HG03064 (cell line): ENCODE data around the gene HSPA12B.

ENCODE experiments used
- ATAC-seq: cut with Tn5 transposase; IDR thresholded peaks from one replicate; pipeline ENCODE4 v1.9.1; 2021; ENCODE audit warnings: low read depth; ENCODE audit not compliant: unreplicated experiment

HSPA12B gene

DNA sequence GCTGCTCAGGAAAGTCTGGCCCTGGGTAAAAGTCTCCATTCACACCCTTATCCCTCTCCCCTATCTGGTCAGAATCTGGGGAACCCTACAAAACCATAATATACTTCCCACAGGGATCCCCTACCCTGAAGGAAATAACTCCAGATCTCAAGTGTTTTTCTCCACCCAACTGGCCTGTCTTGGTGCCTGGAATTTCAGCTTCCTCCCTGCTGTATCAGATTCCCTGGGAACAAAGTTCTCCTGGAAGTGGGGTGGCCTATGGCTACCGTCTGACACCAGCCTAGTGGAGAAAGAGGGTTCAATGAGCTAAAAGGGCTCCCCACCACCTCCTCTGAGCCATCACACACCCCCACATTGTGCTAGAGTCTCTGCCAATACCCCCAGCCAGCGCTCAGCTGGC lies 15.0 kb downstream of the HSPA12B start:
- ATAC-seq: no peak

DNA sequence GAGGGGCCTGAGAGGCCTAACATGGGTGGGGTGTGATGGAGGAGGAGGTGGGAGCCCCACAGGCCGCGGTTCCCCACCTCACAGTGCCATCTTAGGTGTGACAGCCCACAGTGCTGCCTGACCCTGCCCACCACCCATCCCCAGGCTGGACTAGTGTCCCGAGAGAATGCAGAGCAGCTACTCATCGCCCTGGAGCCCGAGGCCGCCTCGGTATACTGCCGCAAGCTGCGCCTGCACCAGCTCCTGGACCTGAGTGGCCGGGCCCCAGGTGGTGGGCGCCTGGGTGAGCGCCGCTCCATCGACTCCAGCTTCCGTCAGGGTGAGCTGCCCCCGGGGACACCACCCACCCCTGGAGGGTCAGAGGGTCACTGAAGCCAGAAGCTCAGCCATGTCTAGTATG lies 15.6 kb downstream of the HSPA12B start:
- ATAC-seq: no peak

DNA sequence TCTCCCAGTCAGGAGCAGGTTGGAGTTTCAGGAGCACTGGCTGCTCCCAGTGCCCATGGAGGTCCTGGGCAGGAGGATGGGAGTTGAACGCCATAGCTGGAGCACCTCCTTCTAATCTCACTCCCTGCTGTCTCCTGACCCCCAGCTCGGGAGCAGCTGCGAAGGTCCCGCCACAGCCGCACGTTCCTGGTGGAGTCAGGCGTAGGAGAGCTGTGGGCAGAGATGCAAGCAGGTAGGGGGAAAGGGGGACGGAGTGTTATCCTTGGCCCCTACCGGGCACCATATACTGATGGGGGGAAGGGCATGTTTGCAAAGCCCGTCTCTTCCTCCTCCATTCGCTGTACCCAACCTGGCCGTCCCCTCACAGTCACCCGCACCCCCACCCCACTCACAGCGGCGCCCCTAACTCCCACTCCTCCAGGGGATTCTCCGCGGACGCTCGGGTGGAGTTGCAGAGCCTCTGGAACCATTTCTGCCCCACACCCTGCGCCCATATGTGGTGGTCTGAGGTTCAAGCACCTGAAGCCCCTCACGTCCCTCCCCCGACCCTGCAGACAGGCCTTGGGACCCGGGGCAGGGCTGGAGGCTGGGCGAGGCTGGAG lies 16.7 kb downstream of the HSPA12B start:
- no peak for ATAC-seq

DNA sequence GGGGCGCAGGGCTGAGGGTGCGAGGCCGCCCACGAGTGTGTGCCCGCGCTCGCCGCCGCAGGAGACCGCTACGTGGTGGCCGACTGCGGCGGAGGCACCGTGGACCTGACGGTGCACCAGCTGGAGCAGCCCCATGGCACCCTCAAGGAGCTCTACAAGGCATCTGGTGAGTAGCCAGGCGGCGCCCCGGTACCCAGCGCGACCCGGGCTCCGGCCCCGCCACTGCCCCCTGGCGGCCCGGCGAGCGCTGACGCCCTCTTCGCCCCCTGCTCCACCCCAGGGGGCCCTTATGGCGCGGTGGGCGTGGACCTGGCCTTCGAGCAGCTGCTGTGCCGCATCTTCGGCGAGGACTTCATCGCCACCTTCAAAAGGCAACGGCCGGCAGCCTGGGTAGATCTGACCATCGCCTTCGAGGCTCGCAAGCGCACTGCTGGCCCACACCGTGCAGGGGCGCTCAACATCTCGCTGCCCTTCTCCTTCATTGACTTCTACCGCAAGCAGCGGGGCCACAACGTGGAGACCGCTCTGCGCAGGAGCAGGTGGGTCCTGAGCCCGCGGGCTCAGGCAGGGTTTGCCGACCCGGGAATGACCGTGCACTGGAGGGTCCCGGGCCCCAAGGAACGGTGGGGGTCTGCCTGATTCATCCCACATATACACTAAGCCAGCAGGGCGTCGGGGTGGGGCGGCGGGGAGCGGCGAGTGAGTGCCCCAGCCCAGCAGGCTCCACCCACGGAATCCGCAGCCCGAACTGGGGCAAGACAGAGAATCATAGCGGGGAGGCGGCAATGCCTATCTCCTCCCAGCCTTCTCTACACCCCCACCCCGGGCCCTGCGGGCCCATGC lies 17.4 kb downstream of the HSPA12B start:
- ATAC-seq: no peak

DNA sequence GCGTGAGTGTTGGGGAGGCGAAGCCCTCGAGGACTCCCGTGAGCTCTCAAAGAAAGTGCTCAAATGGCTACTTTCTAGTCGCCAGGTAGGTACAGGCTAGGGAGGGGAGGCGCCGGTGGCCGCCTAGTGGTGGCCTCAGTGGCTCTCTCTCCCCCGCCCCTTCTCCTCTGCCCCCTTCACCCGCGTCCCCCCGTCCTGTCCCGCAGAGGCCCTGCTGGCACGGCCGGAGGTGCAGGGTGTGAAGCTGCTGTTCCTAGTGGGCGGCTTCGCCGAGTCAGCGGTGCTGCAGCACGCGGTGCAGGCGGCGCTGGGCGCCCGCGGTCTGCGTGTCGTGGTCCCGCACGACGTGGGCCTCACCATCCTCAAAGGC lies 18.8 kb downstream of the HSPA12B start:
- no peak for ATAC-seq

DNA sequence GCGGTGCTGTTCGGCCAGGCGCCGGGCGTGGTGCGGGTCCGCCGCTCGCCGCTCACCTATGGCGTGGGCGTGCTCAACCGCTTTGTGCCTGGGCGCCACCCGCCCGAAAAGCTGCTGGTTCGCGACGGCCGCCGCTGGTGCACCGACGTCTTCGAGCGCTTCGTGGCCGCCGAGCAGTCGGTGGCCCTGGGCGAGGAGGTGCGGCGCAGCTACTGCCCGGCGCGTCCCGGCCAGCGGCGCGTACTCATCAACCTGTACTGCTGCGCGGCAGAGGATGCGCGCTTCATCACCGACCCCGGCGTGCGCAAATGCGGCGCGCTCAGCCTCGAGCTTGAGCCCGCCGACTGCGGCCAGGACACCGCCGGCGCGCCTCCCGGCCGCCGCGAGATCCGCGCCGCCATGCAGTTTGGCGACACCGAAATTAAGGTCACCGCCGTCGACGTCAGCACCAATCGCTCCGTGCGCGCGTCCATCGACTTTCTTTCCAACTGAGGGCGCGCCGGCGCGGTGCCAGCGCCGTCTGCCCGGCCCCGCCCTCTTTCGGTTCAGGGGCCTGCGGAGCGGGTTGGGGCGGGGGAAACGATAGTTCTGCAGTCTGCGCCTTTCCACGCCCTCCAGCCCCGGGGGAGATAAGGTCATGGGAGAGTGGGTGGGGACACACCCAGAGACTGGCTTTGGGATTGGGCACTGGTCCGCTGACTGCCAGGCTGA lies 19.3 kb downstream of the HSPA12B start:
- no peak for ATAC-seq

DNA sequence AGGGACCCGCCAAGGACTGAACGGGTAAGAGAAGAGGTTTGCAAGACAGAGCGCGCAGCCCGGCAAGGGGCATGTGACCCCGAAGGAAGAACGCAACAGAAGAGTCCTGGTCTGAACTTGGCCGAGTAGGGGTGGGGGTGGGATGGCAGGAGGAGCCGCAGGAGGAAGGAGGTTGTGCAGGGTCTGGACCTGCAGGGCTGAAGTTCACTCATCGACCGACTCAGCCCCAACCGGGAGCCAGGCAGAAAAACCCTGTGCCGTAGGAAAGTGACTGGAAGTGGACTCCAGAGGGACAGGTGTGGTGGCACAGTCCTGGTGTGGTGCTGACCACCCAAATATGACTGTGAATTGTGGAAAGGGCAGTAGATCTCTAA lies 19.9 kb downstream of the HSPA12B start:
- ATAC-seq: no peak

DNA sequence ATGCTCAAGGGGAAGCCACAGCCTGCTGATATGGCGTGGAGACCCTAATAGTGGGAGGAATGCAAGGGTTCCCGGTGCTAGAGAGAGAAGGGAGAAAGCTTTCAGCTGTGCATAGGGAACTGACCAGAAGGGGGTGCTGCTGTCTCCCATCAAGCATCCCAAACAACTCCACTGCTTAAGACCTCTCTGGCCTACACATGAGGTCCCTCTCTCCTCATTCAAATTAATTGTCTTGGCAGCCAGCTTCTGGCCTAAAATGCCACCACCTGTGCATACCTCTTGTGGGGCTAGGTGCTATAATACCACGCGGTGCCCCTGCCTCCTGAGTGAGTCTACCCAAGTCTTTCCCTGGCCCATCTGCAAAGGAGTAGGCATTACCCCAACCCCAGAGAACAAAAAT lies 20.6 kb downstream of the HSPA12B start:
- no peak for ATAC-seq

DNA sequence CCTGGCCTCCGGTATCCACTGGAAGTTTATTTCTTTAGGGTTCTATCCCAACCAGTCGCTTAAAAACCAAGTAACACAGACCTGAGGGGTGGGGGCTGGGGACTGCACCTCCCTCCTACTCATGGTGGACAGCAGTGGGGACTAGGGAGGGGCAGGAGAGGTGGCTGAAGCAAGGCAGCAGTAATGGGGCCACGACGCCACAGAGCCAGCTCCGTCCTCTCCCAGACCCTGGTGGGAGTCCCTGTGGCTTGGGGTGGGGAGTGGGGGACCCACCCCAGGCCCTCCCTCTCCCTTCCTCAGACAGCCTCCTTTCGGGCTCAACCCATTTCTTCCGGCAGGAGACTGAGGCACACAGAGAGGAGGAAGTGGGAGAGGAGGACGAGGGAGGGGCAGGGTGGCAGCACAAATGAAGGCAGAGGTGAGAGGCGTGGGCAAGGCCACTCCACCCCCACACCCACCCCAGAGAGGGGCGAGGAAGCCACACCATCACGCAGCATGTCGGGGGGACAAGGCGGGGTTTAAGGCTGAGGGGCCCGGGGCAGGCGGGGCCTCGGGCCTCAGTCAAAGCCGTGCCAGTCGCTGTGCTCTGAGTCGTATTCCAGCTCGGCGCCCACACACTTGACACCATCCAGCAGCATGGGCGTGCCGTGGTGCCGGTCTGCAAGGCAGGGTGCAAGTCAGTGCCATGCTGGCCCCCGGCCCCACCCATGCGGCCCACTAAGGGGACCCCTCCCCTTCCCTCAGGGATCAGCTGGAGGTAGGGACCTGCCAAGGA lies 21.2 kb downstream of the HSPA12B start:
- no peak for ATAC-seq

DNA sequence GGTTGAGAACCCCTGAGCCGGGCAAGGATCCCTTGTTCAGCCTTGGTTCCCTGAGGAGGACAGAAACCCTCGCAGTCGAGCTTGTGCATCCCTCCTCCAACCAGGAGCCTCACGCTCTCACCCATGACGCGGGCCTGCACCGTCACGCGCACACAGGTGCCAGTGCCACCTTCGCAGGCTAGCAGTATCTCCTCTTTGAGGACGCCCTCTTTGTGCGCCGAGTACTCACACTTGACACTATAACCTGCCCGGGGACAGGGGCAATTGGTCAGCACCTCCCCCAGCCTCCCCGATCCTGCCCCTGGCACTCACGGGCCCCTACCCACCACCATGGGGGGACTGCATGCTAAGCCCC lies 21.8 kb downstream of the HSPA12B start:
- no peak for ATAC-seq

DNA sequence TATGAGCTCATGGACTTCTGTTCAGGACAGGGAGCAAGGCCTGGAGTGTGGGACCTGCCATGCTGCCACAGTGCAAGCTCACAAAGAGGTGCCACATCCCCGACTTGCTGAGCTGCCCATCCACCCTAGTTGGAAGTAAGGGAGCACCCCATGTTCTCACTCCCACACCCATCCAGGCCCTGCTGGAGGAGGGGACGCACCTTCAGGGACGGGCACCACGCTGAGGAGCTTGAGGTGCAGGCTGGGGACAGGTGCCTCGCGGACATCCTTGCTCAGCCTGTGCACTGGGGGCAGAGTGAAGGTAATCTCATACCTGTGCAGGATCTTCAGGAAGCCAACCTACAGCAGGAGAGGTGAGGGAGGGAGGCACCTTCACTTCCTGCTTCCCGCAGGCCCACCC lies 22.8 kb downstream of the HSPA12B start:
- ATAC-seq: no peak

DNA sequence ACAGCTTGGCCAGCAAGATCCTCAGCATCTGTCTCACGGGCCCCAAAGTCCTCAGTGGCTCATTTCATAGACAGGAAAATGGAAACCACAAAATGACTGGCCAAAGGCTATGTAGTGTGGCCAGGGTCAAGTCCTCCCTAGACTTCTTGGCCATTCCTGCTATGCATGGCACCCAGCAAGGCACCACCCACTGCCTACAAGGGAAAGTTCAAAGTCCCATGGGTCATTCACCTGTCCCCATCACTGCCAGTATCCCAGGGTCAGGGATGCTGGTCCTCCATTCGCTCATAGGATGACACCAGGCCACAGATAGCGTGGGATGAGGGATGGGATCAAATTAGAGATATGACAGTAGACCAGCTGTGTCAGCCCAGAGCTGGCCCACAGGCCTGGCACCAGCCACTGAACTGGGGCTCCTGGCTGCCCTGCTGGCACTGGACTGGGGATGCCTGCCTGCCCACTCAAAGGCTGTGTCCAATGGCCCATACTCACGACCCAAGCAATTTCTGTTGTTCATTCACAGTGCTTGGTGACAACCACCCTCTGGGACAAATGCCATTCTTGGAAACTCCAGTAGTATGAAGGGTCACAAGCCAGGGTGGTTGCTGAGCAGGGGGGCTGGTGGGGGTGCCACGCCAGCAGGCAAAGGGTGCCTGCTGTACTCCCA lies 23.5 kb downstream of the HSPA12B start:
- no peak for ATAC-seq

DNA sequence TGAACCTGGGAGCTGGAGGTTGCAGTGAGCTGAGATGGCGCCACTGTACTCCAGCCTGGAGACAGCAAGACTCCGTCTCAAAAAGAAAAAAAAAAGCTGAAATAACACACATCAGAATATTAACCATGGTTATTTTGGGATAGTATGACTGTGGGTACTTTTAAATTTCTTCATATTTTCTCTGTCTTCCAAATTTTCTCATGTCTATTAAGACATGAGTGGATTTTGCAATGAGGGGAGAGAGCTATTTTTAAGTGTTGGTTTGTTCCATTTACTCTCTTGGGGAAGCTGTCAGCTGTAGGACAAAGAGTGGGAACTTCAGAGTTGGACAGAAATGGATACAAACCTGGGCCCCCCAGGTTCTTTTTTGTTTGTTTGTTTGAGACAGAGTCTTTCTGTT lies 24.8 kb downstream of the HSPA12B start:
- ATAC-seq: no peak

DNA sequence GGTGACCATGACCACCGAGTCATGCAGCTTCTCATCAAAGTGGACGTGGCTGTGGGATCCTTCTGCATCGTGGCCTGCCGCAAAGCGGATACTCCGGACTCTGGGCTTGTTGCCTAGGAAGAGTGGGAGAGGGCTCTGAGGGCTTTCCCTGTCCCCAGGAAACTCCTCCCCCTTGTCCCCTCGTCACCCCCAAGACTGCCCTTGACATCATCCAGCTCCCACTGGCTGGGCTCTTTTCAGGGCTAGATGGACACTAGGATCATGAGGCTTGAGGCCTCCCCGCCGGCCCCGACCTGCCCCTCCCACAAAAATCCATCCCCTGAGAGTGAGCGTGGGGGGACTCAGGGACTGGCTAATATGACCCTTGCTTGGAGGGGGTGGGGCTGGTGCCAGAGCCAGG lies 26.1 kb downstream of the HSPA12B start:
- no peak for ATAC-seq

DNA sequence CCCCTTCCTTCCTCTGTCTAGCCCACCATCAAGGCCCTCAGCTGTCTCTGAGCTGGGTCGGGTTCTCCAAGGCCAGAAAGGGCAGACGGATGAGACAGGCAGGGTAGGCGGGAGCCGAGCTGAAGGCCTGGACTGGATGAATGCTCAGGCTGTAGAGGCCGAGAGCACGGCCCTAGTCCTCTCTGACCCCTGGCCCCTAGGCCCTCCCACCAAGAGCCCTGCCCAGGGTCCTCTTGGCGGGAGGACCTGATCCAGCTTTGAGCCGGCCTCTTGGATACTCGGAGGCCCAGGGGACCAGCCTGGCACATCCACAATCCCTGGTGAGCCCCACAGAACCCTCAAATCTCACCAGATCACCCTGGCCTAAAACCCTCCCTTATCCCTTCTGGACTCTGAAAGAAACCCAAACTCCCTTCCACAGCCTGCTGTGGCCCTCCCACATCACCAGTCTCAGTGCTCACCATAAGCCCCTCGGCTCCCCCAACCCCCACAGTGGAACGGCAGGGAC lies 26.9 kb downstream of the HSPA12B start:
- no peak for ATAC-seq

DNA sequence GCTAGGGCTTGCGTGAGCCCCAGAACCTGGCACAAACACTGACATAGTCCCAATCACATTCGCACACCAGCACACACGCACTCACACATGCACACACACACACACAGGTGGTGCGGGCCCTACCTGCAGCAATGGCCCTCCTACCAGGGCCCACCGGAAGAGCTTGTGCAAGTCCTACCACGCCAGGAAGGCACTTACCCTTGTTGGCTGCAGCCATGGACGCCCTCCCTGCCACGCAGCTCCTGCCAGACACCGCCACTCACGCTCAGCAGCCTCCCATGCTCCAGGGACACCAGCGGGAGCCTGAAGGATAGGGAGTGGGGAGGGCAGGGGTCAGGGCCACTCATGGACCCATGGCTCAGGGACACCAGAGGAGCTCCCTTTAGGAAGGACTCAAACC lies 27.4 kb downstream of the HSPA12B start:
- ATAC-seq: no peak

DNA sequence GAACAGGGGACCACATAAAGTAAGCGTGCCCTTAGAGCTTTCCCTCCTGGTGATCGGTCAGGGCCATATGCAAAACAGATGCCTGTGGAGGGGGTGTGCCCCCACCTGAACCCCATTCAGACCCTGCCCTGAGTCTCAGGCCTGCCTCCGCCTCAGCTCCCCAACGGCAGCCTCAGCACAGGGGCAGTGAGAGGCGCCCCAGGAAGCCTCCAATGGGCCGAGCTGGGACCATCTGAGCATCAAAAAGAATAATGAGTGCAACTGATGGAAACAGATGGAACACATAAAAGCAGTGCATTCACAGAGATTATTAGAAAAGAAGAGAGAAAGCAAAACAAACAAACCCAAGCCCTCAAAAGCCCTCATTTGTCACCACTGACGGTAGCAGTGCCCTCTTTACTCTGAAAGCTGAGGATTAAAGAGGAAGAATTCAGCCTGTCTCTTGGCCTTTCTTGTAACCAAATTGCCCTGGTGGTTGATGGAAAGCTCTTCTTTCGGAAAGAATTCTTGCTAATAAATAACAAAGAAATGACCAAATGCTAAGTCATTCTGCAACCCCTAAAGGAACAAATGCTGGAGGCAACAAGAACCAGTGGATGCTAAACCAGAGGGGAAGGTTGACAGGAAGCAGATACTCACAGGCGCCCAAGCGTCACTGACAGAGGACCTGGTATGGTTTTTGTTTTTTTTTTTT lies 28.3 kb downstream of the HSPA12B start:
- ATAC-seq: no peak

DNA sequence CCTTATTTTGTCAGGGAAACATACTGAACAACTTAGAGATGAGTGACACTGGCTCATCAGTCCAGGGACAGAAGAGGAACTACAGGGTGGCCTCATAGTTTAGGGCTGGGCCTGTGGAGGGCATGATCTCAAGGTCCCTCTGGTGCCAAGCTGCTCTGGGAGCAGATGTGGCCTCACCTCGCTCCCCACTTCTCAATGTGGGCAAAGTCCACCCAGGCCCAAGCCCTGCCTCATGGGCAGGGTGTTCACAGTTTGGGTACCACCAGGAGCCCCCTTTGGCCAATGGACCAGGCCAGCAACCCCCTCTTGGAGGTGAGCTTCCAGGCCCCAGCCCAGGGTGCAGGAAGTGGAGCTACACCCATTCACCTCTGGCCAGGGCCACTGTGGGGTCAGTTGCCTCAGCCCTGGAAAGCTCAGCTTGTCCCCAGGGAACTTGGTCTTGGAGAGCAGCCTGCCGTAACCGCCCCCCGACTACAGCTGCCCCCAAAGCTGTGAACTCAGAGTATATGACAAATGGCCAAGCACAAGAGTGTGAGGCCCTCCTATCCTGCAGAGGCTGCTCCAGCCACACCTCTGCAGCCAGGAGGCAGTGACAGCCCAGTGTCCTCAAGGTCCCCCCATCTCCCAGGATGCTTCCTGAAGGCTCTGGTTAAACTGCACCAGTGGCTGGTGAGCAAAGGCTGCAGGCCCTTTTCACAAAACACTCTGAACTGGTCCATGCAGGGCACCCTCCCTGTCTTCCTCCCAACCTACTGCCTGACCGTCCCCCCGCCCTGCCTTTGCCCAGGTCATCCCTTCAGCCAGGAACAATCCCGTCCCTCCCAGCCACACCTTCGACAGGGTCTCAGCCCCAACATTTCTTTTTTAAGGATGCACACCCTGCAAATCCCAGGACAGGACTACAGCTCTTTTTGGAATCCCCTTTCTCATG lies 31.5 kb downstream of the HSPA12B start:
- no peak for ATAC-seq

DNA sequence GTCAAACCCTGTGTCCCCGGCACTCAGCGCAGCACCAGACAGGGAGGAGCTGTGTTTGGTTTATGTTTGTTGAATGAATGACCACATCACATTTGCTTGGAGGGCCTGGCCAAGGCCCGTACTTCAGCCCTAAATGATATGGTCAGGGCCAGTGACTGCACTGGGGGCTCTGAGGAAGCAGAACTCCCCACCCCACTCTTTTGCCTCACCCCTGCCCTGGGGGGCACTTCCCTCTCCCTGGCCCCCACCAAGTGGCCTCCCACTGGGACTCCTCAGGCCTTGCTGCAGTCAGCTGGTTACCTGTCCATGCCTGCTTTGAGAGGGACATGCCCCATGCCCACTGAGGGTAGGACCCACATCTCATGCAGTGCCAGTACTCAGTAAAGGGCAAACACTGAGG lies 32.2 kb downstream of the HSPA12B start:
- no peak for ATAC-seq
